ENCODE results near the gene UQCRH. TPM values are rescaled to one million over a fixed set of nuclear protein-coding genes. Genes with fewer than 3 reads are reported as not detected.

UQCRH gene
- total and polyA plus RNA-seq, 2 of the 13 experiments (the other 11 are each of a cell fraction or from before 2014, with no cell fraction given), result 548 to 556 TPM

GRCh38 chr1:46334030-46334384, 30.5 kb downstream of the UQCRH start:
- no peaks in the 10 kb centered on the region for H3K27me3 ChIP-seq (ENCODE audit: control insufficient read depth in 1 of 2, insufficient read depth in 2 of 2, low read length in 2 of 2)
- no peak overlapping the region for H3K9ac ChIP-seq (ENCODE audit: insufficient read depth, low read depth, low read length)
- H3K79me2 ChIP-seq (ENCODE audit: insufficient read depth, low read length), result no peaks in the 10 kb centered on the region
- H3K4me1 ChIP-seq (ENCODE audit: insufficient read depth, low read length), result peaks cover 18% of the 10 kb centered on the region
- no peak overlapping the region for H3K4me2 ChIP-seq (ENCODE audit: low read depth, low read length)
- H3K36me3 ChIP-seq (replicated peaks in 1 of 2; ENCODE audit: control insufficient read depth in 1 of 2, insufficient read depth in 2 of 2, low read length in 2 of 2), result no peaks in the 10 kb centered on the region
- 55% methylated on average over 2 of the region's 2 CpGs for WGBS (ENCODE audit: low lambda C conversion rate)
- ChIA-PET POLR2A (interaction anchor here (1.4 to 1.8 kb wide), 2 partner anchors 14 to 30 kb away, joined by 8 to 10 read pairs; partner anchors contain the start of genes LRRC41 and UQCRH), CTCF (ENCODE audit: low intra/inter-chr PET ratio, low total read pairs) (interaction anchor here (3.2 kb wide), 1 partner anchor 13 kb away, joined by 47 read pairs; no protein-coding TSS in a partner anchor)
- in situ Hi-C loops (cut with HindIII; ENCODE audit: extremely low pct_ligation_motif_present, low pct_unique_long_range_greater_than_20kb), result no loop called here
- H3K9me3 ChIP-seq (ENCODE audit: low read length), result no peaks in the 10 kb centered on the region
- FAIRE-seq (no peak), DNase-seq (ENCODE audit: low spot score) (no peak), ATAC-seq (no peak)
- no peak overlapping the region for H3K27ac ChIP-seq (ENCODE audit: extremely low read length, insufficient read depth, low read length)
- TF ChIP-seq MTA1 (CRISPR knock-in tag; IDR thresholded peaks at IDR 0.05; ENCODE audit: borderline replicate concordance) (no peak), ZNF543 (CRISPR knock-in tag; IDR thresholded peaks at IDR 0.05) (no peak), MZF1 (CRISPR knock-in tag; IDR thresholded peaks at IDR 0.05; ENCODE audit: borderline replicate concordance) (no peak), FOXA3 (CRISPR knock-in tag; IDR thresholded peaks at IDR 0.05) (no peak), MBD4 (IDR thresholded peaks at IDR 0.05; ENCODE audit: borderline replicate concordance, low read length) (no peak), ZBED4 (CRISPR knock-in tag; IDR thresholded peaks at IDR 0.05; ENCODE audit: borderline replicate concordance) (no peak), REL (CRISPR knock-in tag; conservative IDR thresholded peaks at IDR 0.05) (no peak), NFIB (CRISPR knock-in tag; IDR thresholded peaks at IDR 0.05; ENCODE audit: borderline replicate concordance) (no peak), ZNF605 (CRISPR knock-in tag; IDR thresholded peaks at IDR 0.05) (no peak), ZNF563 (CRISPR knock-in tag; IDR thresholded peaks at IDR 0.05) (no peak), NFE2 (CRISPR knock-in tag; IDR thresholded peaks at IDR 0.05) (no peak), ARNT (IDR thresholded peaks at IDR 0.05) (no peak), GMEB2 (CRISPR knock-in tag; IDR thresholded peaks at IDR 0.05; ENCODE audit: low read depth) (no peak)
- intact Hi-C loops (cut with micrococcal nuclease; ENCODE audit: unreplicated experiment), result no loop called here
- H4K20me1 ChIP-seq (ENCODE audit: insufficient read depth, low read length), result no peaks in the 10 kb centered on the region
- no peak overlapping the region for H3K4me3 ChIP-seq (replicated peaks in 1 of 3; ENCODE audit: insufficient read depth in 1 of 3, low read depth in 2 of 3, low read length in 3 of 3)
- no TSS peak for BruUV-seq (replicated peaks)
- no peak overlapping the region for H2AFZ ChIP-seq (ENCODE audit: low read length)

All from HepG2 (cell line).